ENCODE data around the gene RIMS3. TPM values are rescaled to one million over a fixed set of nuclear protein-coding genes. Genes with fewer than 3 reads are reported as not detected.

Gene RIMS3
- total RNA-seq, 1 experiment from 2014 or later: 19.8 TPM

DNA sequence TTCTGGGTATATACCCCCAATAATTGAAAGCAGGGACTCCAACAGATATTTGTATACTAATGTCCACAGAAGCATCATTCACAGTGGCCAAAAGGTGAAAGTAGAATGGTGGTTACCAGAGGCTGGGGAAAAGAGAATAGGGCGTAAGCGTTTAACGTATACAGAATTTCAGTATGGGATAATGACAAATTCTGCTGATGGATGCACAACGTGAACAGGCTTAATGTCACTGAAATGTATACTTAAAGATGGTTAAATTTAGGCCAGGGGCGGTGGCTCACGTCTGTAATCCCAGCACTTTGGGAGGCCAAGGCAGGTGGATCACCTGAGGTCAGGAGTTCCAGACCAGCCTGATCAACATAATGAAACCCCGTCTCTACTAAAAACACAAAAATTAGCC is 21.6 kb upstream of the RIMS3 start (continued):
- TF ChIP-seq, protein P1, sequence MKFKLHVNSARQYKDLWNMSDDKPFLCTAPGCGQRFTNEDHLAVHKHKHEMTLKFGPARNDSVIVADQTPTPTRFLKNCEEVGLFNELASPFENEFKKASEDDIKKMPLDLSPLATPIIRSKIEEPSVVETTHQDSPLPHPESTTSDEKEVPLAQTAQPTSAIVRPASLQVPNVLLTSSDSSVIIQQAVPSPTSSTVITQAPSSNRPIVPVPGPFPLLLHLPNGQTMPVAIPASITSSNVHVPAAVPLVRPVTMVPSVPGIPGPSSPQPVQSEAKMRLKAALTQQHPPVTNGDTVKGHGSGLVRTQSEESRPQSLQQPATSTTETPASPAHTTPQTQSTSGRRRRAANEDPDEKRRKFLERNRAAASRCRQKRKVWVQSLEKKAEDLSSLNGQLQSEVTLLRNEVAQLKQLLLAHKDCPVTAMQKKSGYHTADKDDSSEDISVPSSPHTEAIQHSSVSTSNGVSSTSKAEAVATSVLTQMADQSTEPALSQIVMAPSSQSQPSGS (CRISPR knock-in tag; IDR thresholded peaks at IDR 0.05; ENCODE audit: borderline replicate concordance, low read depth): no peak
- TF ChIP-seq IRF1 (CRISPR knock-in tag; IDR thresholded peaks at IDR 0.05) (no peak), TP53 (CRISPR knock-in tag; IDR thresholded peaks at IDR 0.05) (no peak), HMGA2 (CRISPR knock-in tag; IDR thresholded peaks at IDR 0.05) (no peak)
- TF ChIP-seq, protein P2, sequence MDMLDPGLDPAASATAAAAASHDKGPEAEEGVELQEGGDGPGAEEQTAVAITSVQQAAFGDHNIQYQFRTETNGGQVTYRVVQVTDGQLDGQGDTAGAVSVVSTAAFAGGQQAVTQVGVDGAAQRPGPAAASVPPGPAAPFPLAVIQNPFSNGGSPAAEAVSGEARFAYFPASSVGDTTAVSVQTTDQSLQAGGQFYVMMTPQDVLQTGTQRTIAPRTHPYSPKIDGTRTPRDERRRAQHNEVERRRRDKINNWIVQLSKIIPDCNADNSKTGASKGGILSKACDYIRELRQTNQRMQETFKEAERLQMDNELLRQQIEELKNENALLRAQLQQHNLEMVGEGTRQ (CRISPR knock-in tag; IDR thresholded peaks at IDR 0.05): no peak
- TF ChIP-seq, protein P3, sequence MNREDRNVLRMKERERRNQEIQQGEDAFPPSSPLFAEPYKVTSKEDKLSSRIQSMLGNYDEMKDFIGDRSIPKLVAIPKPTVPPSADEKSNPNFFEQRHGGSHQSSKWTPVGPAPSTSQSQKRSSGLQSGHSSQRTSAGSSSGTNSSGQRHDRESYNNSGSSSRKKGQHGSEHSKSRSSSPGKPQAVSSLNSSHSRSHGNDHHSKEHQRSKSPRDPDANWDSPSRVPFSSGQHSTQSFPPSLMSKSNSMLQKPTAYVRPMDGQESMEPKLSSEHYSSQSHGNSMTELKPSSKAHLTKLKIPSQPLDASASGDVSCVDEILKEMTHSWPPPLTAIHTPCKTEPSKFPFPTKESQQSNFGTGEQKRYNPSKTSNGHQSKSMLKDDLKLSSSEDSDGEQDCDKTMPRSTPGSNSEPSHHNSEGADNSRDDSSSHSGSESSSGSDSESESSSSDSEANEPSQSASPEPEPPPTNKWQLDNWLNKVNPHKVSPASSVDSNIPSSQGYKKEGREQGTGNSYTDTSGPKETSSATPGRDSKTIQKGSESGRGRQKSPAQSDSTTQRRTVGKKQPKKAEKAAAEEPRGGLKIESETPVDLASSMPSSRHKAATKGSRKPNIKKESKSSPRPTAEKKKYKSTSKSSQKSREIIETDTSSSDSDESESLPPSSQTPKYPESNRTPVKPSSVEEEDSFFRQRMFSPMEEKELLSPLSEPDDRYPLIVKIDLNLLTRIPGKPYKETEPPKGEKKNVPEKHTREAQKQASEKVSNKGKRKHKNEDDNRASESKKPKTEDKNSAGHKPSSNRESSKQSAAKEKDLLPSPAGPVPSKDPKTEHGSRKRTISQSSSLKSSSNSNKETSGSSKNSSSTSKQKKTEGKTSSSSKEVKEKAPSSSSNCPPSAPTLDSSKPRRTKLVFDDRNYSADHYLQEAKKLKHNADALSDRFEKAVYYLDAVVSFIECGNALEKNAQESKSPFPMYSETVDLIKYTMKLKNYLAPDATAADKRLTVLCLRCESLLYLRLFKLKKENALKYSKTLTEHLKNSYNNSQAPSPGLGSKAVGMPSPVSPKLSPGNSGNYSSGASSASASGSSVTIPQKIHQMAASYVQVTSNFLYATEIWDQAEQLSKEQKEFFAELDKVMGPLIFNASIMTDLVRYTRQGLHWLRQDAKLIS (CRISPR knock-in tag; IDR thresholded peaks at IDR 0.05; ENCODE audit: borderline replicate concordance): no peak

DNA sequence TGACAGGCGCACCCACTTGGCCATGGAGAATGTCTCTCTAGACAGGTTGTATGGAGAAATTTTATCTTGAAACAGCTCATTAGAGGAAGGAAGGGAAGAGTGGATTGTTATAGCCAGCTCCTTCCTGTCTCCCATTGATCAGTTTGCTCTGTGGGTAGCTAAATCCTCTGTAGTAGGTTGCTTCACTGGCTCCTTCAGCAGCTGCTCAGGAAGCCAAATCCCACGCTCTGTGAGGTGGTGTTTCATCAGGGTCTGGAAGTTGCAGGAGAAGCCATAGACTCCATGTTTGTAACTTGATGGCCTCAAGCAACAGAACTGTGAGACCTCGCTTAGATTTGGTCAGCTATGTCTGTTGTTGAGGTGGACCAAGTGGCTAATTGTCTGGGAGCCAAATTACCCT is 19.2 kb upstream of the RIMS3 start:
- H3K36me3 Mint-ChIP-seq: peaks cover 16% of the 10 kb centered on the region
- H3K9me3 Mint-ChIP-seq: peaks cover 14% of the 10 kb centered on the region
- ChIA-PET CTCF (interaction anchor here (1.3 kb wide), 1 partner anchor 16 kb away, joined by 4 read pairs; no protein-coding TSS in a partner anchor), POLR2A (interaction anchor here (0.6 to 0.7 kb wide), 2 partner anchors 11 to 37 kb away, joined by 3 read pairs; no protein-coding TSS in a partner anchor)
- DNase-seq (ENCODE audit: low spot score): no peak
- no peaks in the 10 kb centered on the region for H3K27me3 Mint-ChIP-seq (ENCODE audit: low read depth)
- ATAC-seq: no peak
- H3K27ac Mint-ChIP-seq: no peak overlapping the region
- TF ChIP-seq, protein P4, sequence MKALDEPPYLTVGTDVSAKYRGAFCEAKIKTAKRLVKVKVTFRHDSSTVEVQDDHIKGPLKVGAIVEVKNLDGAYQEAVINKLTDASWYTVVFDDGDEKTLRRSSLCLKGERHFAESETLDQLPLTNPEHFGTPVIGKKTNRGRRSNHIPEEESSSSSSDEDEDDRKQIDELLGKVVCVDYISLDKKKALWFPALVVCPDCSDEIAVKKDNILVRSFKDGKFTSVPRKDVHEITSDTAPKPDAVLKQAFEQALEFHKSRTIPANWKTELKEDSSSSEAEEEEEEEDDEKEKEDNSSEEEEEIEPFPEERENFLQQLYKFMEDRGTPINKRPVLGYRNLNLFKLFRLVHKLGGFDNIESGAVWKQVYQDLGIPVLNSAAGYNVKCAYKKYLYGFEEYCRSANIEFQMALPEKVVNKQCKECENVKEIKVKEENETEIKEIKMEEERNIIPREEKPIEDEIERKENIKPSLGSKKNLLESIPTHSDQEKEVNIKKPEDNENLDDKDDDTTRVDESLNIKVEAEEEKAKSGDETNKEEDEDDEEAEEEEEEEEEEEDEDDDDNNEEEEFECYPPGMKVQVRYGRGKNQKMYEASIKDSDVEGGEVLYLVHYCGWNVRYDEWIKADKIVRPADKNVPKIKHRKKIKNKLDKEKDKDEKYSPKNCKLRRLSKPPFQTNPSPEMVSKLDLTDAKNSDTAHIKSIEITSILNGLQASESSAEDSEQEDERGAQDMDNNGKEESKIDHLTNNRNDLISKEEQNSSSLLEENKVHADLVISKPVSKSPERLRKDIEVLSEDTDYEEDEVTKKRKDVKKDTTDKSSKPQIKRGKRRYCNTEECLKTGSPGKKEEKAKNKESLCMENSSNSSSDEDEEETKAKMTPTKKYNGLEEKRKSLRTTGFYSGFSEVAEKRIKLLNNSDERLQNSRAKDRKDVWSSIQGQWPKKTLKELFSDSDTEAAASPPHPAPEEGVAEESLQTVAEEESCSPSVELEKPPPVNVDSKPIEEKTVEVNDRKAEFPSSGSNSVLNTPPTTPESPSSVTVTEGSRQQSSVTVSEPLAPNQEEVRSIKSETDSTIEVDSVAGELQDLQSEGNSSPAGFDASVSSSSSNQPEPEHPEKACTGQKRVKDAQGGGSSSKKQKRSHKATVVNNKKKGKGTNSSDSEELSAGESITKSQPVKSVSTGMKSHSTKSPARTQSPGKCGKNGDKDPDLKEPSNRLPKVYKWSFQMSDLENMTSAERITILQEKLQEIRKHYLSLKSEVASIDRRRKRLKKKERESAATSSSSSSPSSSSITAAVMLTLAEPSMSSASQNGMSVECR (CRISPR knock-in tag; IDR thresholded peaks at IDR 0.05; ENCODE audit: borderline replicate concordance): no peak
- TF ChIP-seq FOXJ3 (CRISPR knock-in tag; IDR thresholded peaks at IDR 0.05; ENCODE audit: borderline replicate concordance) (no peak), NR1H2 (CRISPR knock-in tag; IDR thresholded peaks at IDR 0.05) (no peak), NFYB (CRISPR knock-in tag; conservative IDR thresholded peaks at IDR 0.05; ENCODE audit: low read depth) (no peak), TEAD4 (CRISPR knock-in tag; IDR thresholded peaks at IDR 0.05) (no peak), RORB (CRISPR knock-in tag; IDR thresholded peaks at IDR 0.05) (no peak), TCF7 (CRISPR knock-in tag; IDR thresholded peaks at IDR 0.05; ENCODE audit: low read depth) (no peak), NFE2L1 (CRISPR knock-in tag; IDR thresholded peaks at IDR 0.05) (no peak), JAZF1 (CRISPR knock-in tag; IDR thresholded peaks at IDR 0.05) (no peak), ZNF219 (CRISPR knock-in tag; IDR thresholded peaks at IDR 0.05; ENCODE audit: borderline replicate concordance) (no peak), ESRRA (CRISPR knock-in tag; IDR thresholded peaks at IDR 0.05; ENCODE audit: borderline replicate concordance) (no peak), GTF2I (CRISPR knock-in tag; conservative IDR thresholded peaks at IDR 0.05) (no peak), GRHL2 (CRISPR knock-in tag; IDR thresholded peaks at IDR 0.05; ENCODE audit: insufficient replicate concordance, severe bottlenecking) (no peak)
- TF ChIP-seq, protein P1 (CRISPR knock-in tag; IDR thresholded peaks at IDR 0.05; ENCODE audit: borderline replicate concordance, low read depth): no peak
- H3K4me3 Mint-ChIP-seq: no peak overlapping the region
- H3K4me1 Mint-ChIP-seq: peaks cover under 1% of the 10 kb centered on the region

Measured in WTC11 (cell line).